ENCODE measurements around the gene WNK2.
A peak's percentile ranks its signal among the peaks of the same experiment; 100 is the strongest.

Gene WNK2

DNA sequence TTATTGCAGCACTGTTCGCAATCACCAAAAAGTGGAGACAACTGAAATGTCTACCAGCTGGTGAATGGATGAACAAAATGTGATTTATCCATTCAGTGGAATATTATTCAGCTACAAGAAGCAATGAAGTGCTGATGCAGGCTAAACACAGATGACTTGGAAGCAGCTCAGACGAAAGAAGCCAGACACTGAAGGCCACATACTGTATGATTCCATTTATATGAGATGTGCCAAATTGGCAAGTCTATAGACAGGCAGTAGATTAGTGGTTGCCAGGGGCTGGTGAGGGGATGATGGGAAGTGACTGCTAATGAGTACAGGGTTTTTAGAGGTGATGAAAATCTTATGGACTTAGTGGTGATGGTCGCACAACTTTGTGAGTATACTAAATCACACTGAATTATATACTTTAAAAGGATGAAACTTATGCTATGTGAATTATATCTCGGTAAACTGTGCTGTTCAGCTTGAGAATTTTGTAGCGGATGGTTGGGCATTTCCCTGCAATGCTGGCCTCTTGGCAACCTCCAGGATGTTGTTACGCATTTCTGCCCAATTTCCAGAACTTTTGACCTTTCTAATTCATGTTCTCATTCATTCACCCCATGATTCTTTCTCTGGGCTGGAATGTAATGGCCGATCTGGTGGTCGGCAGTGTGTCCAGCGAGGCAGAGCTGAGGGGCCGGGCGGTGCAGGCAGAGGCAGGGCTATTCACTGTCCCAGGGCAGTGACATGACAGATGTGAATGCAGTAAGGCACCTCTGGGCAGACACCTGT is 22.0 kb upstream of the WNK2 start:
- no peak for DNase-seq (ENCODE audit: low spot score)

DNA sequence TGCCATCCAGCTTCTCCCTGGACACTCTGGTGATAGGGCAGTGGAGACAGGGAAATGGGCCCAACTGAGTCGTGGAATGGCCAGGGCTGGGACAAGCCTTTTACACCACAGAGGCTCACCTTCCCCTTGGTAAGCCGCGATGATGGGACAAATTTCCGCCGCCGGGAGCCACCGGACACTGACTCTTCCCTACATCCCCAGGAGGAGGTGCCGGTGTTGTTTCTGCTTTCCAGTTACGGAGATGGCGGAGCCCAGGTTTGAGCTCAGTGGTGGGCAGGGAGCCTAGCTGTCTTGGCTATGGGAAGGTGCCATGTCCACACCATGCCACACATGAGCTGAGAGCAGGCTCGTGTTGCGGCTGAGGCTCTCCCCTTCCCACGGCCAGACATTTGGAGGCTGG is 19.9 kb upstream of the WNK2 start:
- DNase-seq (ENCODE audit: low spot score), result no peak

DNA sequence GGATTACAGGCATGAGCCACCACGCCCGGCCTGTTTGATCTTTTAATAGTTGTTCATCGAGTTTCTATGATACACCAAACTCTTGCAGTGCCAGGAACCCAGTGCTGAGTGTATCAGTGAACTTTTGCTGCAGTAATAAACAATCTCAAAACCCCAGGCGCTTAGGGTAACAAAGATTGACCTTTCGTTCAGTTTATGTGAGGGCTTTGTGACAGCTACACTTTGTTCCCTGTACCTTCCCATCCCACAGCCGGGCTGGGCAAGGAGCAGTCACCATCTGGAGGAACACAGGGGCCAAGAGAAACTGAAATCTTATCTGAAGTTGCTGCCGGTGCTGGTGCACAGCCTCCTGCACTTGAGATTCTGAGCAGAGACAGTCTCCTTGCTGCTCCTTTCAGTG is 17.2 kb upstream of the WNK2 start:
- DNase-seq (ENCODE audit: low spot score), result no peak

DNA sequence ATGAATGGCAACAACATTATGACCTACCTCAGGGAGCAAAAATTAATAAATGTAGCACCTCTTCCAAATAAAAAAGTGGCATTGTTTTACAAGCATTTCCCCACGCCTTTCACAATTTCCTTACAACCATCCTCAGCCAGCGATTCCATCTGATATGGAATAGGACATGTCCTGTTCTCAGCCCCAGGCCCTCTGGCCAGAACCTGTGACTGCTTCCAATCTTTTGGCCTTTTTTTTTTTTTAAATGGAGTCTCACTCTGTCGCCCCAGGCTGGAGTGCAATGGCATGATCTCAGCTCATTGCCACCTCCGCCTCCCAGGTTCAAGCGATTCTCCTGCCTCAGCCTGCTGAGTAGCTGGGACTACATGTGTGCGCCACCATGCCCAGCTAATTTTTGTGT is 16.8 kb upstream of the WNK2 start:
- DNase-seq (ENCODE audit: low spot score), result no peak

DNA sequence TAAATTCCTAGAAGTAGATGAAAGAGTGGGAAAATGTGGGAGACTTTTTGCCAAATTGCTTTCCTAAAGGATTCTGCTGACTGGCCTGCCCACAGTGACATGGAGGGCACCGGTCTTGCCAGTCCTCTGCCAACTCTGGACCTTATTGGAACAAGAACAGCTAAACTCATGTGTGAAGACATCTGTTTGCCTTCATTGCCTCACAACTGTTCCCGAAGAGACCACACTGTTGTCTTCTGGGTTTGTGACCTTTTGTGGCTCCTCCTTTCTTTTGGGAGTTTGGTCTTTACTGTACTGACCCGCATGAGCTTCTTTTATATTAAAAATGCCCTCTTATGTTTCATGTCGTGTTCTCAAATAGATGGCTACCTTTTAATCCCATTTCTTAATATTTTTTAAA is 16.1 kb upstream of the WNK2 start:
- DNase-seq (ENCODE audit: low spot score), result no peak

DNA sequence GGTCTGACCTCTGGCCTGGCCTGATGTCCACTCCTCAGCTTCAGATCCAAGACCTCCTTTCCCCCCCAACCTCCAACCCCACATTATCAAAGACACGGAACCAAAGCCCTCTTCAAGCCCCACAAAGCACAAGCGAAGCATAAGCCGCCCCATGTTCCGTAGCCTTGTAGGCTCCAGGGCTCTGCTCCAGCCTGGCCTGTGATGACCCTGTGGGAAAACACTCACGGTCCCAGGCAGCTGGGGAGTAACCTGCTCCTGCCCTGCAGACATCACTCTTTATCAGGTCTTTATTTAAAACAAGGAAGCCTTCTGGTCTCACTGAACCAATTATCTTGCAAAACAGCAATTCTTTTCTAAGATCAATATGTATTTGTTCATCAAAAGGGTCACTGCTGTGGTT is 15.4 kb upstream of the WNK2 start:
- DNase-seq (ENCODE audit: low spot score), result no peak

DNA sequence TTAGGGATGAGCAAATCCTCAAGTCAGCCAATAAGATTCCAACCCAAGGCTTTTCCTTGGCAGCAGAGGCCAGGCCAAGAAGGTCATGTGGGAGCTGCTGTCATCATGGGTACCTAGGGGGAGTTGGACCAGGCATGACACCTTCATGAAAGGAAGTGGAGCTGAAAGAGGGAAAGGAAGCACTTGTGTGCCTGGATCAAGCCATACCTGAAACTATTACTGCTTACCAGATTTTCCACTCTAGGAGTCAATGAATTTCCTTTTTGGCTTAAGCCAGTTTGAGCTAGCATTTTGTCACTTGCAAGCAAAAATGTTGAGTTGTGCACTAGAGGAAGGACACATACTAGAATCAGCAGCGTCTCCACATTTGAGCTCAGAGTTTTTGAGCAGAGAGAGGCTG is 14.5 kb upstream of the WNK2 start:
- DNase-seq (ENCODE audit: low spot score), result no peak

DNA sequence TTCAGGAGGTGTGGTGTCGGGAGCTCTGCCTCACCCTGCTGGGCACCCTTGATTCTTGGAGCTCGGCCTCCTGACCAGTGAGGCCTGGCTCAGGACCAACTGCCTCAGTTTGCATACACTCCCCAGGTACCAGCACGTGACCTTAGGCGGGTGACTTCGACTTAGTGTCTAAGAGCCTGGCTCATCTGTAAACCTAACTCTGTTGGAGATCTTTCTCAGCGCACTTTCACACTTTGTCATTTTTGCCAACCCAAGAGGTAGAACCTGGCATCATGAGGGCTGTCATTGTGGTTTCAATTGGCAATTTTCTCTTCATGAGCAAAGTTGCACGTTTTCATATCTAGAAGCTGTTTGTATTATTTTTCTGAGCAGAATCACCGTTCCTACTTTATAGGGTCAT is 13.4 kb upstream of the WNK2 start:
- no peak for DNase-seq (ENCODE audit: low spot score)

DNA sequence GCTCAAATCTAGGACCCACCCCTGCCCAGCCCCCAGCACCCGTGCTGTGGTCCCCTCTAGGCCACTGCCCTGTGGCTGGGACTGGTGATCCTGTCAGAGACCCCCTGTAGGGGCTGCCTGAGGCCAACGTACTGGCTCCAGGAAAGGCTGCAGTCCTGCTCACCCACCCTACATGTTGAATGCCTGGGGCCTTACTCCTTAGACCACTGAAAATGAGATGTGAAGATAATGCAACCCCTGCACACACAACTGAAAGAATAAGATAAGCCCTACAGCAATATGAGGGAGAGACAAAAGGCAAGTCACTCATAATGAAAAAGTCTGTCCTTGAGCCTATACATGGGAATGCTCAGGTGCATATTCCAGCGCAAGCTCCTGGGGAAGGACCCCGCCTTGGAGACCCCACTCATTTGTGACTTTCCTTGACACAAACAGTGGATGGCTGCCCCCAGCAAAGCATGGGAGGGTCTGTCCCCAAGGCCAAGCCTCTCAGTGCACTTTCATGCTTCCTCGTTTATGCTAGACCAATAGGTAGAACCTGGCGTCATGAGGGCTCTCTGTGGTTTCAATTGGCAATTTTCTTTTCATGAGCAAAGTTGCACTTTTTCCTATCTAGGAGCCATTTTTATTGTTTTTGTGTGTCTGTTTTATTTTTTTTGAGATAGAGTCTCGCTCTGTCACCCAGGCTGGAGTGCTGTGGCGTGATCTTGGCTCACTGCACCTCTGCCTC is 12.5 kb upstream of the WNK2 start:
- DNase-seq (ENCODE audit: low spot score), result no peak

DNA sequence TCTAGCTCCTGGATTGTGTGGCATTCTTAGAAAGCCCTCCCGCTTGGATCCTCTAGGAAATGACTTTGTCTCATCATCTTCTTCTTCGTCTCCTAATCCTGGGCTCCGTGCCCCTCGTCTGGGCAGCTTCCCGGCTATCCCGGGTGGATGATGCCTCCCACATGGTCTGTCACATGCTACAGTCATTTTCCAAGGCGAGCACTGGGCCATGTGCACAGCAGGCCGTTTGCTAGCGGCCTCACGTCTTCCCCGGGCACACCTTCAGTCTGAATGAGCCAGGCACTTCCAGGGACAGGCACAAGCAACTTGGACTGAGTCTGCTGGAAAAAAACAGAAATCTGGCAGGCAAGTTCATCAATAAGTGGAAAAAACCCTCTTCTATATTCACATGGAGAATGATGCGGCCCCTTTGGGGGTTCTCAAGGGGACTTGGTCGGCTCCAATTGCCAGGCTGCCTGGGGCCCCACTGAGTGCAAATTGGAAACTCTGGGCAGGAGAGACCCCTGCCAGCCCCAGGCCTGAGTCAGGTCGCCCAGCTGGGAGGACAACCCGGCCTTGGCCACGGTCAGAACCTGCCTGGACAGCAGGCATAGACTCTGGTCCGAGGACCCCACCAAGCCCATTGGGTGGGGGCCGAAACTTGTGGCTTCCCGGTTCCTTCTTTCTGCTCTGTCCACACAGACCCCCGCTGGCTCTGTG is 11.1 kb upstream of the WNK2 start:
- DNase-seq (ENCODE audit: low spot score), result no peak

DNA sequence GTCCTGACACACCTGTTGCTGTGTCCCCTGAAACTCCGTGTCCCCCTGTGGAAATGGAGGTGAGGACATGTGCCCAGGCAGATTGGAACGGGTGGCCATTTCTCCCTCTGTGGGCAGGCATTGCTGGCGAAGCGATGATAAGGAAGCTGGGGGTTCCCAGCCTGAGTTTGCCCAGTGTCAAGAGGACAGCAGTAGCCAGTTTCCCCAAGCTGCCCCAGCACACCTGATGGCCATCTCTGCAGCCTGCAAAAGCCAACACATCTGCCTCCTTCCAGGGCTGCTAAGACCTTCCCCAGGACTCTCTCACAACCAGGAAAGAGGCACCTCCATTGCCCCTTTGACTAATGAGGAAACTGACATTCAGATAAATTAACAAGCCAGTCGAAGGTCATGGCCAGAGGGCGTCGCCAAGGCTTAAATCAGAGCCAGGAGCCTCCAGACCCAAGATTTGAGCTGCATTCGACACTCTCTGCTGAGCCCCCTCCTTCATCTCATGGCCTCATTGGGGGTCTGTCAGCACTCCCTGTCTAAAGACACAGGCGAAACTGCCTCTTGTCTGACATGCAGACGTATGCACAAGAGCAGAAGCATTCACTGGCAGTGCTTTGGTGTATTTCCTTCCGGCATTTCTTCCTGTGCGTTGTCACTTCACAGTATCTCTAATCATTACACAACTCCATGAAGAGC is 10.4 kb upstream of the WNK2 start:
- peak; percentile 67 for DNase-seq (ENCODE audit: low spot score)

DNA sequence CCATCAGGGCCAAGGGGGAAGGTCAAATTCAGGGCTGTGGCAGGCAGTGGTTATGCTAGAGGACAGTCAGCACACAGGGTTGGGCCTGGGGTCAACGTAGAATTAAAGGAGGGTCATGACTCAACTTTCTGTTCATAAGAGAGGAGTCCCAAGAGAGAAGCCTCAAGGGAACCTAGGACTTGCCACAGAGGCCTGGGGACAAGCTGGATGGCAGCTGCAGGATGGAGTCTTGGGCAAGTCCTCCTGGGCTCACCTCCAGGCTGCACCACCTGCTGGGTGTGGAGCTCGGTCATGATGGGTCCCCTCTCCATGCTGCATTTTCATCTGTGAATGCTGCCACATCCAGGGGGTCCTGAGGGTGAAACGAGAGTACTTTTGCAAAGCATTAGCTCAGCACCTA is 9.0 kb upstream of the WNK2 start:
- no peak for DNase-seq (ENCODE audit: low spot score)

DNA sequence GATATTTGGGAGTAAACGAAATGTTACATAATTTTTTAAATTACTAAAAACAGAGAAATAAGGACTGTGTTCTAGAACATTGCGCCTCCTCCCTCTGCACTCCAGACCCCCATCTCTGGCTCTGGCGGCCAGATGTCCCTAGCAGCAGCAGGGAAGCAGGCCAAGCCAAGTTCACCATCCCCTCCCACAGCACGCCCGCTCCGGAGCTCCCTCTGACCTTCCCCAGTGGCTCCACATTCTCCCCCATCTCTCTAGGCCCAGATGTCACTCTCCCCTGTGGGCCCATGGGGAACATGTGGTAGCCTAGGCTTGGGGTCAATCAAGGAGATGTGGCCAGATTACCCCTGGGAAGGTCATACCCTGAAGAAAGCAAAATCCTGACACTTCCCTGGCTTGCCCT is 6.3 kb upstream of the WNK2 start:
- DNase-seq (ENCODE audit: low spot score), result no peak

DNA sequence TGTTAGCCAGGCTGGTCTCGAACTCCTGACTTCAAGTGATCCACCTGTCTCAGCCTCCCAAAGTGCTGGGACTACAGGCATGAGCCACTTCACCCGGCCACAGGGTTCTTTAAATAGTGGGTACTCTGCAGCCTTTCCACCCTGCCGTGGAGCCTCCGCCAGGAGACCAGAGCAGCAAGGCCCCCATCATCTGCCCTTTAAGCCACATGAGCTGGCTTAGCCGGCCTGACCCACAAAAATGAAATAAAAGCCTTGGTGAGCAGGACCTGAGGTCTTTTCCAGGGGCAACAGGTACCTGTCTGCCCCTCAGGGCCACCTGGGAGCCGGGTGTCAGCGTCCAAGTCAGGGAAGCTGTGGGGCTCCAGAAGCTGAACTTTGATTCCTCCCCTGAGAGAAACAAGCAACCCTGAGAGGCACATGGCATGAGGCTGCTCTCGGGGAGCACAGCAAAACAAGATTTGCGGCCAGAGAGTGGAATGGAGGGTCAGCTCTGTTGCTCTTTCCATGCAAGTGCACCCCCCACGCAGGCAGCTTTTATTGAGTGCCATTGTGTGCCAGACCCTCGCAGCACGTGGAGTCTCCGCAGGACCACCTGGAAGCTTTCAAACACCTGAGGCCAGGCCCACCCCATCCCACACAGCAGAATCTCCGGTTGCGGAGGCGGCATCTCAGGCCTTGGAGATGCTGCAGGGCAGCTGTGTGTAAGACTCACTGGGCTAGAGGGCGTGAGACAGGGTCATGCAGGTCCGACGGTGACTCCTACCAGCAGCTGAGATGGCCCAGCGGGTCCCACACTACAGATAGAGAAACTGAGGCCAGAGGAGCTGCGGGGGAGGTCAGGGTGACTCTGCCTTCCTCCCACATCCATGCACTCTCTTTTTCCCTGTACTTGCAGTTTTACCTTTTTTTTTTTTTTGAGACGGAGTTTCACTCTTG is 4.8 kb upstream of the WNK2 start:
- DNase-seq (ENCODE audit: low spot score), result no peak

DNA sequence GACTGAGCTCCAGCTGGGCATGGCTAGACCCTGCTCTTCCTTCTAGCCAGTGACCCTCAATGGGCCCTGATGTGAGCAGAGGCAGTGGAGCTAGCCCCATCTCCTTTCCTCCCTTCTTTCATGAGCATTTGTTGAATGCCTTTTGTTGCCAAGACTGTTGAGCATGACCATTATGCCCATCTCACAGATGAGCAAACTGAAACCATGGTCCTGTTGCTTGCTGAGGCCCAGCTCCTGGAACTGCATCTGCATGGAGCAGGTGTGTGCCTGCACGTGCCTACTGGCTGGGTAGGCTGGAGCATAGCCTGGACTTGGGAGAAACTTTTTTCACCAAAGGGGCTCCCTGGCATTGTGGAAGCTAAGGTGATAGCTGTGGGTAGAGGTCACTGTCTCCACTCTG is 3.0 kb upstream of the WNK2 start:
- no peak for DNase-seq (ENCODE audit: low spot score)

DNA sequence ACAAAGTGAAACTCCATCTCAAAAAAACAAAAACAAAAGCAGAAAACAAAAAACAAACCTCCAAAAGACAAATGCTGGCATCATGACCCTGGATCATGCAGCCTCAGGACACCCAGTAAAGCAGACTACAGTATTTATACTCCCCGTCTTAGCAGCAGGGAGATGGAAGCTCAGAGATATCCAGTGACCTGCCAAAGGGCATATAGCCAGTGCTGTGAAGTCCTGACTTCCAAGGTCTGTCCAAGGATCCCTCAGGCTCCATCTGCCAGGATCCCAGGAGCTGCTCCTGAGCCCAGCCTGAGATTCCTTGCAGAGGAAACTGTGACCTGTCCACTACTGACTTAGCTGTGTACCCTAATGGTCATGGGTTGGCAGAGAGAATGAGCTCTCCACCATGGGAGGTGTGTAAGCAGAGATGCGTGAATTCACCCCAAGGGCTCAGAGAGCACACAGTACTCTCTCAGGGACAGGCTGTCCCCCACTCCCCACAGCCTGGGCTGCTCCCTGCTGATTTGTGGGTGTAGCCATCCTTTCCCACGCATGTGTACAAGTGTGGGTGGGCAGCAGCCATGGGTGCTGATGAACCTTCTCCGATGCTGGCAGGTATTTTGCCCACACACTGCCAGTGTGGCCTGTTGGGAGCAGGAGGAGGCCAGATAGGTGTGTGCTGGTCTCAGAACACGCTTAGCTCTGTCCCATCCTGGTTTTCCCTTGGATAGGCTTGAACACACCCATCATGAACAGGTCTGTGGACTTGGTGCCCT is 2.1 kb upstream of the WNK2 start:
- DNase-seq (ENCODE audit: low spot score), result no peak

DNA sequence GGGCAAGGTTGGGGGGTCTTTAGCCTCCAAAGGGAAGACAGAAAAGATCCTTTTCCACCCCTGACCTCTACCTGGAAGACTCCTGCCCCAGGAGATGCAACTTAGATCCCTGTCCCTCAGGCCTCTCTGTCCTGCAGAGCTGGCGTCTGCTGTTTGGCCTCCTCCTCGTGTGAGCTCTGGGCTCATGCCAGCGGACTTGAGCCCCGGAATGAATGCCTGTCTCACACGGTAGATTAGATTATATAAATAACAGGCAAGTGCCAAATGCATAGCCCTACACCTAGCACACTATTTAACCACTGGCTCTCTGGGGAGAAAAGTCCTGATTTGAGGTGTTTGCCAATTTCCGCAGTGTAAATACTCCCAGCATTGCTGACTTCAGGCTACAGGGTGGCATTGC is 1.4 kb upstream of the WNK2 start:
- DNase-seq (ENCODE audit: low spot score), result no peak

DNA sequence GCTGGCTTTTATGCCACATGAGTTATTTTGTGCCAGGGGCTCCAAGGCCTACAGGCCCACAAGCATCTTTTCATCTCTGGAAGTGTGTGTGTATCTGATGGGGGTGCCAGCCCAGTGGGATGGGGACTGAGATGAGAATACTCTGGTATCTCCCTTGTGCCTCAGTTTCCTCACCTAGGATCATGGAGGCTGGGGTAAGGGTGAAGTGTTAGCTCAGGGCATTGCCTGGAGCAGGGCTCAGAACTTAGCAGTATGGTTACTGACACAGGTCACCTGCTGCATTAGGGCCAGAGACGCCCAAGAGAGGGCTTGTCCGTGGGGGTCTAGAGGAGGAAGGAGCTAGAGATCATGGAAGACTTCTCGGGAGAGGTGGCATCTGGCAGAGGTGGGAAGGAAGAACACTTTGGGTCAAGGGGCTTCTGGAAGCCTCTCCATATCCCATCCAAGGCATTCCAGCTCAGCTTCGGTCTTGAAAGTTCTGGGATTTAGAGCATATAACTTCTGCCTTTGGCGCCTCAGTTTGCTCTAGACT is 742 bp upstream of the WNK2 start:
- DNase-seq (ENCODE audit: low spot score), result no peak

DNA sequence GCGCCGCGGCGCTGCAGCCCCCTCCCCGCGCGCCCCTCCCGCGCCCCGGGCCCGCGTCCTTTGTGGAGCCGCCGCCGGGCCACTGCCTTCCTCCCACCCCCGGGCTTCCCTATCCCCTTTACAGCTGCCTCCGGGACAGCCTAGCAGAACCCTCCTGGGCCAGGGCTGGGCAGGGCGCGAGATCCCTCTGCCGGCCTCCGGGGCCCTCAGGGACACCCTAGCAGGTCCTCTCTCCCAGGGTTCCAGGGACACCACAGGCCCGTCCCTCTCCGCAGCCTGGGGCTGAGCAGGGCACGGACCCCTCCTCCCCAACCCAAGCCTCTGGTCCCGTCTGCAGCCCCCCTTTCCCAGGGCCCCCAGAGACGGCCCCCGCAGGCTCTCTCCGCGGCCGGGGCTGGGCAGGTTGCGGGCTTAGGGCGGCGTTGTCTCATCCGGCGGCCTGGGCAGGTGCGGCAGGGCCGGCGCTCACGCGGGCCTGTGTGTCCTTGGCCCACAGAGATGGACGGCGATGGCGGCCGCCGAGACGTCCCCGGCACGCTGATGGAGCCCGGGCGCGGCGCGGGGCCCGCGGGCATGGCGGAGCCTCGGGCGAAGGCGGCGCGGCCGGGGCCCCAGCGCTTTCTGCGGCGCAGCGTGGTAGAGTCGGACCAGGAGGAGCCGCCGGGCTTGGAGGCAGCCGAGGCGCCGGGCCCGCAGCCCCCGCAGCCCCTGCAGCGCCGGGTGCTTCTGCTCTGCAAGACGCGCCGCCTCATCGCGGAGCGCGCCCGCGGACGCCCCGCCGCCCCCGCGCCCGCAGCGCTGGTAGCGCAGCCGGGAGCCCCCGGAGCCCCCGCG is 710 bp downstream of the WNK2 start:
- DNase-seq (ENCODE audit: low spot score), result no peak

Data from kidney capillary endothelial cell (primary cell).